GM18951 (cell line): Measurements from ENCODE around the gene CTNNBL1.
"Not testable (repeated sequence)": the region's sequence is repeated elsewhere in the genome, so short reads cannot be mapped to it uniquely, and the experiment has no call there.

Experiments used
- POLR2A ChIP-seq: IDR thresholded peaks from 4 replicates; pipeline ENCODE4 v1.6.1; 2011; ENCODE audit warnings: mild to moderate bottlenecking; ENCODE audit not compliant: insufficient read length, insufficient read depth; ENCODE audit errors: extremely low read depth
- in situ Hi-C: fragments of 300-500 bp; cut with MboI; formaldehyde crosslinking; loops from one replicate; pipeline ENCODE4 v1.12.0; 2022; ENCODE audit warnings: low sequenced_read_pairs, mixed read lengths, inconsistent platforms; ENCODE audit not compliant: unreplicated experiment

The CTNNBL1 gene

DNA sequence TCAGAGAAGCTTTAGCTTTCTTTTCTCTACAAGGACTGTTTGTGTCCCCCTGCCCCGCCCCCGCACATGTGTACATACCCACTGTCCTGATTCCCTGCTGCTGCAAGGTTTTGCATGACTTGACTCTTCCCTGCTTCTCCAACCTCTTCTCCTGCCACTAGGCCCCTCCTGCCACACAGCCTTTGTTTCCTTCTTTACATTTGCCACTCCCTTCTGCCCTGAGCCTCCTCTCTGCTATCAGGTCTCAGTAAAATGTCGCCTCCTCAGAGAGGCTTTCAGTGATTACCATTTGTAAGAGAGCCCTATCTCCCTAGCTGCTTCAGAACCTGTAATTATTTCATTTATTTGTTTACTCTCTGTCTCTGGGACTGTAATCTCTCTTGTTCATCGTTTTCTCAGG lies 152.7 kb downstream of the CTNNBL1 start:
- no peak for TF ChIP-seq POLR2A

DNA sequence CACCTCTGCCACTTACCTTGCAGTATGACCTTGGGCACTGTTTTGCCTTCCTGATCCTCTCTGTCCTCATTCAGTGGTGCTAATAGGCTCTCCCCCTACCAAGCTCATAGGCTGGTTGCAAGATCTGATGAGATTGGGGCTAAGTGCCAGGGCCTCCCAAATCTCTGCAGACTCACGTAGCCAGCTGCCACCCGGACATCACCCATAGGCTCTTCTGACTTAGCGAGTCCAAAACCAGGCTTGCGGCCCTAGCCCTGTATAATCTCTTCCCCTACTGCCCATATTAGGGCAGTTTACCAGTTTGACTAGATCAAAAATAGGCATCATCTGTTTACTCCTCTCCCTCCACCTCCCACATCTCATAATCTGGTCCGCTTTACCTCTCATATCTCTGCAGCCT lies 154.9 kb downstream of the CTNNBL1 start:
- no peak for TF ChIP-seq POLR2A
- in situ Hi-C loops = no loop called here

More for the DNA sequence above, 152.7 kb downstream of the CTNNBL1 start:
- in situ Hi-C loops = no loop called here

DNA sequence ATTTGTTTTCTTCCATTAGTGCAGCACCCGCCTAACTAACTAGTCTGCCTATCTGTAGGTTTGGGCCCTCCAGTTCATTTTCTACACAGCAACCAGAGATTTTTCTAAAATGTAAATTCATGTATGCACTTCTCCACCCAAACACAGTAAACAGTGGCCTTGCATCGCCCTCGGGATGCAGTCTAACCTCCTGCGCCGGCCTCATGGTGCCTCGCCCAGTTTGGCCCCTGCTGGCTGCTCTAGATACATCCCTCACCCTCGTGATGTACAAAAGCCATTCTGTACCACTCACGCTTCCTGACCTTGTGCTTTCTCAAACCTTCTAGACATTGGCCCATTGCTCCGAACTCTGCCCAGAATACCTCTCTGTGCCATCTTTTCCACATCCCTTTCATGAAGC lies 155.3 kb downstream of the CTNNBL1 start:
- in situ Hi-C loops = no loop called here

DNA sequence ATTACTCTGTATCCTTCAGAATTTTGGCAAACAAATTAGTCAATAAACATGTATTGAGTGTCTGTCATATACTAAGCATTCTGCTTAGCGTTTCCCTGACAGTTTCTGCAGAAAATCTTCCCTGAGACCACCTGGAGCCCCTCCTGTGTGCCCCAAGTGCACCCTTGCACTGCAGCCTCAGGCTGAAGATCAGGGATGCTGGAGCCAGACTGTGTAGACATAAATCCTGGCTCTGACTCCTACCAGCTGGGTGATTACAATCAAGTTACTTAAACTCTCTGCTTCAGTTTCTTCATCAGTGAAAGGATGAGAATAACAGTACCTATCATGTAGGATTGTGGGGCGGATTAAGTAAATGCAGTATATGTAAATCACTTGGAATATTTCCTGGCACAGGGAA lies 155.7 kb downstream of the CTNNBL1 start:
- in situ Hi-C loops = no loop called here
- no peak for TF ChIP-seq POLR2A

More for the DNA sequence above, 155.3 kb downstream of the CTNNBL1 start:
- TF ChIP-seq POLR2A = no peak

DNA sequence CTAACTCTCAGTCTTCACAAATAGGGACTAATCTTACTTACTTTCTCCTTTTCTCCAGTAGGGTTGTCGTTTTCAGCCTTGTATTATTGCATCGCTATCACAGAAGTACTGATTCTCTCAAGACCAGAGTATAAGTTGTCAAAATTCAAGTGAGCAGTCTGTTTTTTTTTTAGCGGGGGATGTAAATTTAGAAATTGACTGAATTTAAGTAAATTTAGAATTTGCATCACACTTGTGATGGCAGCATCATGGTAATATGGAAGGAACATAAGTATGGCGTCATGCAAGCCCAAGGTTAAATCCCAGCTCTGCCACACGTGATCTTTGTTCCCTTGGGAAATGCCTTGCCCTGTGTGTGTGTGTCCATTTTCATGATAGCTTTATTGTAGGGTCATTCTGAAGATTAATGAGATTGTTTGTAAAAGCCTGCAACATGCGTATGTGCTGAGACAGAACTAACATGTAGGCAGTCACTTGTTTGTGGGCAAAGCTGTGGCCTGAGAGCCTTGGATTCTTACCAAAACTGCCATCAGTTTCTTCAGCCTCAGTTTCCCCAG lies 156.3 kb downstream of the CTNNBL1 start:
- in situ Hi-C loops = no loop called here

DNA sequence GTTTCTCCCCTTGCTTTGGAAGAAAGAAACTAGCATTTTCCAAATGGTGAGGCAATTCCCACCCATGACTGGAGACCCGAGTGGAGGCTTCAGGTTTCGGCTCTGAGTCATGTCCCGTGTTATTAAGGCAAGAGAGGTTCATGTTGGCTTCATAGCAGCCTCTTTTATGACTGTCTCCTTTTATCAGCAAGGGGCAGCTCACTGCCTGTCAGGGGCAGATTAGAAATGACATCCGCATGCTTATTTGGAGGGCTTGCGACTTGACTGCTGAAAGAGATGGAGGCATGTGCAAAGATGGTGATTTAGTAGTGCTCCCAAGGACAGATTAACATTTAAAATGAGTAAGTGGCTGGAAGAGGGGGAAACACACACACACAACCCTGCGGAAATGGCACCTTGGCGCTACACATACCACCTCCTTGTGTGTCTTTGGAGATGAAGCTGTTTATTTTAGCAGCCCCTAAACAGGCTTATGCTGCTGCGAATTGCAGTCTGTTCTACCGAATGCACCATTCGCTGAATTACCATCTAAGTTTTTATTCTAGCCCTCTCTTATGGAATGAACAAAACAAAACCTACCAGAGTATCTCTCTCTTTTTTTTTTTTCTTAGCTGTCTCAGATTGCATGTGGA lies 157.0 kb downstream of the CTNNBL1 start:
- TF ChIP-seq POLR2A = no peak
- in situ Hi-C loops = no loop called here

More for the DNA sequence above, 156.3 kb downstream of the CTNNBL1 start:
- no peak for TF ChIP-seq POLR2A

DNA sequence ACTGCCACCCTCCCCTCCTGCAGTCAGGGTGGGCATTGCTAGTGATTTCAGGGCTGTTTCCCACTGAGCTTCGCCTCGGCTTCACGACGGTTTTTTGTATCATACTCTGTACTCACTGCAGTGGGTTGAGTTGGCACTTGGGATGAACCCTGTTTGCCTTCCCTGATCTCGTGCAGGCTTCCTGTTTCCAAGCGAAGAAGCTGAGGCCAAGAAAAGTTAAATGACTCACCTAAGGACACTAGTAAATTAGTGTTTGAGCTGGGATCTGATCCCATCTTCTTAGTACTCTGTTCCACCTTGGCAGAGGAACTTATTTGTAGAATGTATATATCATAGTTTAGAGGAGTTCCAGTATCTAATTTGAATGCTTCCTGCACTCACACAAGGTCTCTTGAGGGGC lies 158.8 kb downstream of the CTNNBL1 start:
- no peak for TF ChIP-seq POLR2A
- in situ Hi-C loops = no loop called here

DNA sequence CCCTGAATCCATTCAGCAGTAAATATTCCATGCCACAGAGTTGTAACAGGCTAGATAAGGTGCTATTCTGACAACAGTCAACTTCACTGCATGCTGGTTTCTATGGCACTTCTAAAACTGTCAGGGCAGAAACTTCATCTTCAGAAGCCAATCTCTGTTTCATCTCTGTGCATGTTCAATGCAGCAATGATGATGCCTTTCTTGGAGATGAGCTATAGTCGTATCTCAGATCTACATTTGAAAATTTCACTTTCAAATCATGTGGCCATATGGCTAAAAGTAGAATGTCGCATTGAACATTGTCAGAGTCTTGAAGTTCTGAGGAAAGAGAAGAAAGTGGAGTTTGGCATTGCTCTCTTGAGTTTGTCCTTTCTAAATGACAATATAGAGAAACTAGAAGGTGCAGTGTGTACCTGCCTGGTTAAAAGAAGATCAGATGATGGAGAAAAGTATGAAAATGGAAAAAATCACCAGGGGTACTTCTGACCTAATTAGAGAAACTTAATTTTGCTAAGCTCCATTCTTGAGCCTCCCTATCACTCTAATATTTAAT lies 160.1 kb downstream of the CTNNBL1 start:
- in situ Hi-C loops = no loop called here
- TF ChIP-seq POLR2A = no peak

DNA sequence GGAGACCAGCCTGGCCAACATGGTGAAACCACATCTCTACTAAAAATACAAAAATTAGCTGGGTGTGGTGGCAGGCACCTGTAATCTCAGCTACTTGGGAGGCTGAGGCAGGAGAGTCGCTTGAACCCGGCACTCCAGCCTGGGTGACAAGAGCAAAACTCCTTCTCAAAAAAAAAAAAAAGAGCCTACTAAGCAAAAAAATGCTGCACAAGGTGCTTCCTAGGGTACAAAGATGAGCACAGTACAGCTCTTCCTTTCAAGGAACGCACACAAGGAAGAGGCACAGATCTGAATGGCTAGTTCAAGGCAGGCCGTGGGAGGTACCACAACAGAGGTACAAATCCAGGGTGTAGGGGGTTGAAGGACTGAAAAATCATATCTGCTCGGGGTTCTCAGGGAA lies 162.2 kb downstream of the CTNNBL1 start:
- in situ Hi-C loops = not testable (repeated sequence)

DNA sequence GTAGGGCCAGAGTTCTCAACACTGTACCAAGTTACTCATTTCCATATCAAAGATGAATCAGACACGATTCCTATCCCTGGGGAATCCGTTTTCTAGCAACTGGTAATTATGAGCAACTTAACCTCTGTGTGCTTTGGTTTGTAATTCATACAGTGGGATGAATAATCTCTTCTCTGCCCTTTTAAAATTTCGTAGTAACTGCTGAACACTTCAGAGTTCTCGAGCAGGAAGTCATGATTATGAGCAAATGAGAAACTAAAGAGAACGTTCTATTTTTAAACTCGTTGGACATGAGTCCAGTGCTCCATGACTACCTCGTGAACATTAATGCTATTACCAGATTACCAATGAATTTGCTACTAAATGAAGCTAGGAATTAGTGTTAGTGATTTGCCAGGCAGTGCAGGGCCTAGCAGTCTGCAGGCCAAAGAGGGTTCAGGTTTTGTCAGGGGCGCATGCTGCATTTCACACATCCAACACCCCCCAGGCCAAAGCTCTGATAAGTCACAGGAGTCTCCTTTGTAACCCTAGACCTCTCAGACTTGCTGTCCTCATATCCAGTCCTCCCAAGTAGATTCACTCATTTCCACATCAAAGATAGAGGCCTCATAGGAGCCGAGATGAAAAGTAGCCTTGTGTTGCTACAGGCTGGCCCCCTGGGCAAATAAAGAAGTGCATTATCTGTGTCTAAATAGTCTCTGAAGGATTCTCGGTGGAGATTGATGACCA lies 163.3 kb downstream of the CTNNBL1 start:
- no peak for TF ChIP-seq POLR2A
- in situ Hi-C loops = no loop called here

DNA sequence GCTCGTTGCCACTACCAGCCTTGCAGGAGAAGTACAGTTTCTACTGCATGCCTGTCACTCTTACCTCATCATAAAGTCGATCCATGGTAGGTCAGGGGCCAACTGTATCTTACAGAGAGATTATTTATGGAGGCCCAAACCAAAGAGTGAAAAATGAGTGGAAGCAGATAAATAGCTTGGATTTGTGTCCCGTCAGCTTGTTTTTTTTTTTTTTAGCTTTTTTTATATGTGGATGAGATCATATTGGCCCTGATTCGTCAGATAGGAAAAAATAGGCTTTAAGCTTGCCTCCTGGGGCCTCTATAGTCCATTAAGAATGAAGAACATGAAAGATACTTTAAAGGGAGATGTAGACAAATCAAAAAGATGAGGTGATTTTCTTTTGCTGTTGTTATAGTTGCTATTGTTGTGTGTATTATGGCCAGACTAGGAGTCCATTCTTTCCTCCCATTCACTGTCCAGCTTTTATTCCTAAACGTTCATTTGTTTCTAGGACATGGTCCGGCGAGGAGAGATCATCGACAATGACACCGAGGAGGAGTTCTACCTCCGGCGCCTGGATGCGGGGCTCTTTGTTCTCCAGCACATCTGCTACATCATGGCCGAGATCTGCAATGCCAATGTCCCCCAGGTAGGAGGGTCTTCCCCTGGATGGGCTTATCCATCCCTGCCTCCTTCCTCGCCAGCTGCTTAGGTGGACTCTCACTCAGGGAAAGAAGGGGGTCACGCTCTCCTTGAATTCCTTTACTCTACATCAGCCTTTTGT lies 165.8 kb downstream of the CTNNBL1 start:
- in situ Hi-C loops = no loop called here
- TF ChIP-seq POLR2A = no peak

DNA sequence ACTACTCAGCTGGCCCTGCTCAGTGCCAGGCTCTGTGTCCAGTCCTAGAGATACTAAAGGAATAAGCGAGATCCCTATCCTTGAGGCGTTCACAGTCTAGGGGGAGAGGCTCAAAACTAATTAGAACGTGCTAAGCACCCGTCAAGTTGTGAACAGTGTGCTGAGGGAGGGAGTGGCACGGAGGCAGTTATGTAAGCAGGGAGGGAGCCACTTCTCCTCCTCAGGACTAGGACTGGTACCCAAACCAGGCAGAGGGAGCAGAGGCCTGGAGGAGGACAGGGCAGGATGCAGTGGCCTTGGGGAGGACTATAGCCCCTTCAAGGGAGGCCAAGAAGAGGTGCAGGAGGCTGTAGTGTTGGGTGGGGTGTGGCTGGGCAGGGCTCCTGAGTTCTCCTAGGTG lies 169.5 kb downstream of the CTNNBL1 start:
- in situ Hi-C loops = no loop called here
- no peak for TF ChIP-seq POLR2A

DNA sequence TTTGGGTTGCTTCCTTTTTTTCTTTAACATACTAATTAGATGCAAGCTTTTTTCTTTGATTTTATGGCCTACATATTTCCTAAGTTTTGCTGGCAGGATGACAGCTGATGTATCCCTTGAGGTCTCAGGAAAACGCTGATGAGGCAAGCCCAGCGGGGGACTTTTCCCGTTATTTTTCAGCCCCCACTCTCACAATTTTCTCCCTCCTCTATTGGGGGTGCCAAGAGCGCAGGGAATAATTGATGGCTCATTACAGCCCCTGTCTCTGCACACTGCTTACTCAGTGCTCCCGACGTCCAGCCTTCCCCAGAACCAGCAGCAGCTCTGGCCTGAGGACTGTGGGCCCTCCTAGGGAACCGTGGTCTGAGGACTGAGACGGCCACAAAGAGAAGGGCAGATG lies 170.5 kb downstream of the CTNNBL1 start:
- in situ Hi-C loops = no loop called here
- TF ChIP-seq POLR2A = no peak
